Fibroblast of skin of abdomen (primary cell): ENCODE results near the gene PTPRH. TPM values are rescaled to one million over a fixed set of nuclear protein-coding genes. Genes with fewer than 3 reads are reported as not detected.

Experiments
- DNase-seq: peaks from one replicate; pipeline ENCODE4 v3.0.0-alpha.2; 2013
- polyA plus RNA-seq, 2 experiments: library from polyadenylated mRNA; unstranded; fragments of 120-200 nt; gene quantifications; one replicate each; pipeline ENCODE4 v1.2.1, GENCODE V29; 2013; ENCODE audit not compliant: insufficient read length in 2 of 2

Gene PTPRH, protein sequence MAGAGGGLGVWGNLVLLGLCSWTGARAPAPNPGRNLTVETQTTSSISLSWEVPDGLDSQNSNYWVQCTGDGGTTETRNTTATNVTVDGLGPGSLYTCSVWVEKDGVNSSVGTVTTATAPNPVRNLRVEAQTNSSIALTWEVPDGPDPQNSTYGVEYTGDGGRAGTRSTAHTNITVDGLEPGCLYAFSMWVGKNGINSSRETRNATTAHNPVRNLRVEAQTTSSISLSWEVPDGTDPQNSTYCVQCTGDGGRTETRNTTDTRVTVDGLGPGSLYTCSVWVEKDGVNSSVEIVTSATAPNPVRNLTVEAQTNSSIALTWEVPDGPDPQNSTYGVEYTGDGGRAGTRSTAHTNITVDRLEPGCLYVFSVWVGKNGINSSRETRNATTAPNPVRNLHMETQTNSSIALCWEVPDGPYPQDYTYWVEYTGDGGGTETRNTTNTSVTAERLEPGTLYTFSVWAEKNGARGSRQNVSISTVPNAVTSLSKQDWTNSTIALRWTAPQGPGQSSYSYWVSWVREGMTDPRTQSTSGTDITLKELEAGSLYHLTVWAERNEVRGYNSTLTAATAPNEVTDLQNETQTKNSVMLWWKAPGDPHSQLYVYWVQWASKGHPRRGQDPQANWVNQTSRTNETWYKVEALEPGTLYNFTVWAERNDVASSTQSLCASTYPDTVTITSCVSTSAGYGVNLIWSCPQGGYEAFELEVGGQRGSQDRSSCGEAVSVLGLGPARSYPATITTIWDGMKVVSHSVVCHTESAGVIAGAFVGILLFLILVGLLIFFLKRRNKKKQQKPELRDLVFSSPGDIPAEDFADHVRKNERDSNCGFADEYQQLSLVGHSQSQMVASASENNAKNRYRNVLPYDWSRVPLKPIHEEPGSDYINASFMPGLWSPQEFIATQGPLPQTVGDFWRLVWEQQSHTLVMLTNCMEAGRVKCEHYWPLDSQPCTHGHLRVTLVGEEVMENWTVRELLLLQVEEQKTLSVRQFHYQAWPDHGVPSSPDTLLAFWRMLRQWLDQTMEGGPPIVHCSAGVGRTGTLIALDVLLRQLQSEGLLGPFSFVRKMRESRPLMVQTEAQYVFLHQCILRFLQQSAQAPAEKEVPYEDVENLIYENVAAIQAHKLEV
- polyA plus RNA-seq (2013, experiment 1 of 2; ENCODE audit: insufficient read length) = 1.2 TPM
- polyA plus RNA-seq (2013, experiment 2 of 2; ENCODE audit: insufficient read length) = 1.9 TPM

DNA sequence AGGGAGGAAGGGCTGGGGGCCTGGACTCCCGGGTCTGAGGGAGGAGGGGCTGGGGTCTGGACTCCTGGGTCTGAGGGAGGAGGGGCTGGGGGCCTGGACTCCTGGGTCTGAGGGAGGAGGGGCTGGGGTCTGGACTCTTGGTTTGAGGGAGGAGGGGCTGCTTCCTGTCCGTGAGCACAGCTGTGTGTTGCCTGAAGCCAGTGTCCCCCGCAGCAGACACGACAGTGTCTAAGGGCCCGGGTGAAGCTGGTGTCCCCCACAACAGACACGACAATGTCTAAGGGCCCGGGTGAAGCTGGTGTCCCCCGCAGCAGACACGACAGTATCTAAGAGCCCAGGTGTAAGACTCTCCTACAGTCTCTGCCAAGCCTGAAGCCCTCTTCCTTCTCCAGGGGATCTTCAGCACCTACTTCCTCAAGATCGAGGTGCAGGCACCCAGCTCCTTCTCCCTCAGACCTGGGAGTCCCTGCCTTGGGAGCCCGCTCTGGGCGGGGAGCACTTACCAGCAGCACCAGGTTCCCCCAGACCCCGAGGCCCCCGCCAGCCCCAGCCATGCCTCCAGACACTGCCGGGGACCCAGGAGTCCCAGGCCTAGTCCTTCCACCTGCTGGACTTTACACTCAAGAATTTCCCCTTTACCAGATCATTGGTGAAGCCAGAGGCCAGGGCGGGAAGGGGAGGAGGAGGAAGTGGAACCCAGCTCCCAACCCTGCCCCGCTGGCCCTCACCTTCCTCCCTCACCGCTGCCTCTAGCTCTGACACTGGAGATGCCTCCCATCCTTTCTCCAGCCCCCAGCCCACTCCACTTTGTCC is at the start of gene PTPRH:
PTPRH (minus strand) TSS at position 622 of the 813 bp plus-strand sequence; CDS start at position 554, 68 bp downstream.
- DNase-seq = no peak

DNA sequence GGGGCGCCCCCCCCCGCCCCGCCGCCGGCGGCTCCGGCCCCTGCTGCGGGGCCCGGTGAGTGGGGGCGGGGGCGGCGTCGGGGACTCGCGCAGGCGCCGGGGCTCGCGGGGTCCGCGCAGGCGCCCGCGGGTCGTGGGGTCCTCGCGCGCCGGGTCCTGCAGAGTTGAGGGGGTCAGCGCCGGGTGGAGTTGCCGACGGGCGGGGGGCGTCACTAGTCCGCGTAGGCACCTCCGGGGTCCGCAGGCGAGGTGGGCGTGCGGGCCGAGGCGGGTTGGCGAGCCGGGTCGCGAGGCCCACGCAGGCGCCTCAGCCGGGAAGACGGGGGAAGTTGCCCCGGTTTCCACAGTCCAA is 49.2 kb upstream of the PTPRH start:
- no peak for DNase-seq

DNA sequence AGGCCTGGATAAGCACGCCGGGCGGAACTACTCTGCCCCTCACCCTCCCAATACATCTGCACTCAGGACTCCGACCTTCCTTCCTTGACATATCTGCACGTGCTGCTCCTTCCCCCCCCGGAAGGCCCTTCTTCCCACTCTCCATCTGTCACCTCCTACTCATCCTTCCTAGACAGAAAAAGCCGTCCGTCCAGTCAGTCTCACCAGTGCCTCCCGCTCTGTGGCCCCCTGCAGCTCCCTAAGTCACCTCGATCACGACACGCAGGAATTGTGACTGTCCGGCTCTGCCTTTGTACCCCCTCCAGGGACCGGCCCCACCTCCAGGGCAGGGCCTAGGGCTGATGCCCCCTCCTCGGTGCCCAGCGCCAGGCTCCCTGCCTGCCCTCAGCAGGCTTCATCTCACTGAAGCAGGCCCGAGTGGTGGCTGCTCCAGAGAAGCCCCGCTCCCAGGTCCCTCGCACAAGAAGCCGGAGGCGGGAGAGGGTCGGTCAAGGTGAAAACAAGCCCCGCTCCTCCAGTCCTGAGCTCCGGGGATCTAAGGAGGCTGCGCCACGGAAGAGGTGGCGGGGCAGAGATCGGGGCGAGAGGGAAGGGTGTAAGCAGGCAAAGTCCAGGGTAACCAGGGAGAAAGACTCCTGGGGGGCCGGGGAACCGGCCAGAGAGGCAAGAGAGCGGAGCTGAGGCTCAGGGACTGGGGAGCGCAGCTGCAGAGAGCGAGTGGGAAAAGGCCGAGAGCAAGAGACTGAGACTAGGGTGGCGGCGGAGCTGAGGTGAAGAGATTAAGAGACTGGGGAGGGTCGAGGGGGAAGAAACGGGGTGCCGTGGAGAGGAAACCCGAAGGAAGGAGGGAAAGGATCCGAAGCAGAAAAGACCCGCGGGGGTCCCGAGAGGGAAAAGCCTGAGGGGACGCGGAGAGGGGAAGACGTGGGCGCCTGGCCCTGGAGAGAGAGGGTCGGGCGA is 48.4 kb upstream of the PTPRH start:
- DNase-seq = no peak

DNA sequence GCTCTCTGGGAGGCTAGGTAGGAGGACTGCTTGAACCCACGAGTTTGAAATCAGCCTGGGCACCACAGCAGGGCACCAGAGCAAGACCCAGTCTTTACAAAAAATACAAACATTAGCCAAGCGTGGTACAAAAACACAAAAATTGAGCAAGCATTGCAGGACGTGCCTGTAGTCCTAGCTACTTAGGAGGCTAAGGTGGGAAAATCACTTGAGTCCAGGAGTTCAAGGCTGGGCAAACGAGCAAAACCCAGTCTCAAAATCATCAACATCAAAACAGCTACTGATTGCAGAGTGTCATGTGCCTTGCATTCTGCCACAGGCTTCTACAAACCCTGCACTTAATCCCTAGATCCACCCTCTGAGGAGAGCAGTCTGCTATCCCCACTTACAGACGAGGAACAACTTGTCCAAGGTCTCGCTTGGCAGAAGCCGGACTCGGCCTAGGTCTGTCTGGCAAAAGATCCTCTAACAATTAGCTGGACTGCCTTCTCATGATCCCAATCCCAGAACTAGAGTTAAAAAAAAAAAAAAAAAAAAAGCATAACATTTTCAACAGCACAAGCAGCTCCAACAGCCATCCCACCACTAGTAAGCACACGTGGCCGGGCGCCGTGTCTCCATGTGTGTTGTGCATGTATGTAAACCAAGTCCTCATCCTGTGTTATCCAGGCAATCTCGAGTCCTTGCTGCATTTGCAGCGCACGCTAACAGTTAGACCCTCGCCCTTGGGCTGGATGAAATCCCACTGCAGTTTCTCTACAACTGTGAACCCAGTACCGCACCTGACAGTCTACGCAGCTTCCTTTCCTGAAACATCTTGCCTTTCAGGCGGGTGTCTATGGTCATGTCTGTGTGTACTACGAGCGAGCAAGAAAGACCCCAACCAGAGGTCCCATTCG is 47.5 kb upstream of the PTPRH start:
- DNase-seq = no peak

DNA sequence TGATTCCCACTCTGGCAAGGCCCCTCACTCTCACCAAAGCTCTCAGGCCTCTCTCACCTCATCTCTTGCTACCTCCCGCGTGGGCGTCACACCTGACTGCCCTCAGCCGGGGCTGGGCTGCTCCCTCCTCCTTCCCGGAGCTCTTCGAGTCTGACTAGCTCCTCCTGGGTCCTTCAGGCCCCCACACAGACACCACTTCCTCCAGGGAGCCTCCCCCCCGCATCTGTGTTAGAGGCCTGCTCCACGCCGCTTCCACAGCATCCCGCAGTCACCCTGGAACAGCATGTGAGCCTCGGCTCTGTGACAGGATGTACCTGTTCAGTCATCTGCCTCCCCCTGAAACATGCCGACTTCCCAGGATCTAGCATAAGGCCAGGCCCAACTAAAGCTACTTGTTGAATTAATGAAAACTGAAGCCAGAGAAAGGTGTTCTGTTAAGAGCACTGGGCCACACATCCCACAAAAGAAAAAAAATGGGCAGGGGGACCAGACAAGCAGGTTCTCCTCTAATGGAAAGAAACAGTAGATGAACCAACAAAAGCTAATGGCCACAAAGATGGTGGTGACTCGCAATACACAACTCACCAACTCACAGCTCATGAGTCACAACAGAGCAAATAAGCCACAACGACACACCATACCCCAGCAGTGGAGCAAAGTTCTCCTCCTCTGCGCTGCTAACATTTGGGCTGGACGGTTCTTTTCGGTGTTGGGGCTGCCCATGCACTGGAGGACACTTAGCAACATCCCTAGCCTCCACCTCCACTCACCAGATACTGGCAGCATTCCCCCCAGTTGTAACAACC is 46.5 kb upstream of the PTPRH start:
- peak; percentile 20 for DNase-seq

DNA sequence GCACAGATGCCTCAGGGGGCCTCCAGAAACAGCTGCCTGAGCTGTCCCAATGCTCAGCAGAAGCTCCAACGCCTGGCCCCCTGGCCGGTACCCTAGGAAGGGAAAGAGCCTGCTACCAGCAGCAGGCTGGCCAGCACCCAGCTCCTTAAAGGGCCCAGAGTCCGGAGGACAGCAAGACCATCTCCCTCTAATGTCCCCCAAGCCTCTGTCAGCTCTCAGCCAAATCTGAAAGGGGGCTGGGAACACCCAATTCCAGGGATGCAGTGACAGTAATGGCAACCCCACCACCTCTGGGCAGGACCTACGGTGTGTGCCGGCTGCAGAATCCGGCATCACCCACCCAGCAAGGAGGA is 45.3 kb upstream of the PTPRH start:
- no peak for DNase-seq

DNA sequence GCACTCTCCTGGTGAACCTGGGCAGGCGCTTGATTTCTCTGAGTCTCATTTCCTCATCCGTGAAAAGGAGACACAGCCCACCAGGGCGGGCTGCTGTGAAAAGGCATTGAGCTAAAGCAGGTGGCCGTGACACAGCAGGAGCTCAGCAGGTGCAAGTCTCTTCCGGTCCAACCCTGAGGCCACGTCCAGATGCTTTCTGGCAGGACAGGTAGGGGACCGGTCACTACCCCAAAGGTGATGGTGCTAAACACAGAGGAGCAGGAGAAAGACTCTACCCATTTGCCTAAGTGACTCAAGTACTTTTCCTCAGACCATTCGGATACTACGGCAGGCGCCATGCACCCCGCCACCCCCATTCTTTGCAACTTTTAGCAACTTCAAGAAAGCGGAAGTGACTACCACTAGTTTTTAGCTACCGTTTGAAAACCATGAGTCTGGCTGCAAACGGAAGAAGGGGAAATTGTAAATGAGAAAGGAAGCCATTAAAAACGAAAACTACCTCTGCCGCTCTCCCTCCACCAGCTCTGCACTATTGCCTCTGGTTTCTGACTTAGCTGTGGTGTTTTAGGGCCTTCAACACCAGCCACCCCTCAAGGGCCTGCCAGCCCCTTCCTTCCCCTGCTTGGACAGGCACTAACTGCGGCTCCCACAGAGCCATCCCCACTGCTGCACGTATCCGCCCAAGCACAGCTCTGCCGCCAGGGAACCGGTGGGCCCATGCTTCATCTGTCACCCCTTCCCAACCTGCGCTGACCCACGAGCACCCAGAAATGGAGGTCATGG is 44.7 kb upstream of the PTPRH start:
- no peak for DNase-seq

DNA sequence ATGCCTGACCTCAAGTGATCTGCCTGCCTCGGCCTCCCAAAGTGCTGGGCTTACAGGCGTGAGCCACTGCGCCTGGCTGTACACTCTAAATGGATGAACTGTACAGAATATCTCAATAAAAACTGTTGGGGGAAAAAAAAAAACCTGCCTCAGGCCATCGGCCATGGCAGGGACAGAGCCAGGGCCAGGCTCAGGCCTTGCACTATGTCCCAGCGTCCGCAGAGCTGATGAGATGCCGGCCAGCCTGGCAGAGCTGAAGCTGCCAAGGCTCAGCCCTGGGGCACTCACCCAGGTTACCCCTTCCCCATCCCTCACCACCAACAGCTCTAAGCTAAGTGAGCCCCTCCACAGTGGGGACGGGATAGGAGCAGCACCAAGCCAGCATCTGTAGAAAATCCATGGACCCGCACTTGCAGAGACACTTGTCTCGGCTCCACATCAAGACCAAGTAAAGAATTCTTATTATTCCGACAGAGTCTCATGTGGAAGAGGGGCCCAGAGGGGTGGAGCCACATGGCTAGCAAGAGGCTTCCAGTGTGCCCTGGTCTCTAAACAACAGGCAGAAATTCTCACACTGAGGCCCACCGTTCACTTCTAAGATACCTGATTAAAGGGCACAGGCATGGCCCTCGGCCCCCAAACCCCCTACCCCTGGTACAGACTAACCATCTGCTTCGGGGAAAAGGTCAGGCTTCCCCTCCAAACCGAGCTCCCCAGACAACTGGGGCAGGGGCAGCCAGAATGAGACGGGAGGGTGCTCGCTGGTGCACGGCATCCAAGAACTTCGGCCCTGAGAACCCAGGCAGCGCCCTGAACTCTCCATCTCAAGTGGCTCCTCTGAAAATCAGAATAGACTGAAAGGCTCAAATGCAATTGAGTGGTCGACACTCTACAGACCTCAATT is 43.7 kb upstream of the PTPRH start:
- DNase-seq = no peak

DNA sequence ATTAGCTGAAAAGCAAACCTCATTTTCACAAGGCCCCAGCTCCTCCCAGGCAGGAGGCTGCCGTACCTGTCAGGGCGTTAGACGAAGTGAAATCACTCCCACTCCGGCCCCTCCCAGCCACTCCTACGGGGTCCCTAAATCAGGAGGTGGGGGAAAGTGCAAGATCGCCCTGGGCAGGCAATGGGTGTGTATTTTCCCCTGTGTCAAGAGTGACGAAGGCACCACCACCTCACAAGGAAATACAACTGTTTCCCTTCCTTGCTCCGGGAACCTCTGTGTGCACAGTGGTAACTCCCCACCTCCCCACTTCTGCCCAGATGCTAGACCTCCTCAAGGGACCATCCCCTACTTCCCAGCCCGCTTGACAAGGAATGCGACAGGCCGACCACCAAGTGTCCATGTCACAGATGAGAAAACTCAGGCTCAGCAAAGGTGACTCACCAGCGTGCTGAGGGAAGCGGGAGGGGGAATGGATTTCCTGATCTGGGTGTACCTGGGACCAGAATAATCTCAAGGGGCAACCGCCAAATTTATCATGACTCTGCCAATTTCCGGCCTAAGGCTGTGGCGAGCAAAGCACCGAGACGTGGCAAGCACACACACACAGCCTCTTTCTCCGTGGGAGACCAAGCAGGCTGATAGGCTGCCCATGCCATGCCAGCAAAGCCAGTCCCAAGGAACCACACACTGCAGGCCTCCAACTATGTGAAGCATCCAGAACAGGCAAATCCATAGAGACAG is 42.2 kb upstream of the PTPRH start:
- no peak for DNase-seq

DNA sequence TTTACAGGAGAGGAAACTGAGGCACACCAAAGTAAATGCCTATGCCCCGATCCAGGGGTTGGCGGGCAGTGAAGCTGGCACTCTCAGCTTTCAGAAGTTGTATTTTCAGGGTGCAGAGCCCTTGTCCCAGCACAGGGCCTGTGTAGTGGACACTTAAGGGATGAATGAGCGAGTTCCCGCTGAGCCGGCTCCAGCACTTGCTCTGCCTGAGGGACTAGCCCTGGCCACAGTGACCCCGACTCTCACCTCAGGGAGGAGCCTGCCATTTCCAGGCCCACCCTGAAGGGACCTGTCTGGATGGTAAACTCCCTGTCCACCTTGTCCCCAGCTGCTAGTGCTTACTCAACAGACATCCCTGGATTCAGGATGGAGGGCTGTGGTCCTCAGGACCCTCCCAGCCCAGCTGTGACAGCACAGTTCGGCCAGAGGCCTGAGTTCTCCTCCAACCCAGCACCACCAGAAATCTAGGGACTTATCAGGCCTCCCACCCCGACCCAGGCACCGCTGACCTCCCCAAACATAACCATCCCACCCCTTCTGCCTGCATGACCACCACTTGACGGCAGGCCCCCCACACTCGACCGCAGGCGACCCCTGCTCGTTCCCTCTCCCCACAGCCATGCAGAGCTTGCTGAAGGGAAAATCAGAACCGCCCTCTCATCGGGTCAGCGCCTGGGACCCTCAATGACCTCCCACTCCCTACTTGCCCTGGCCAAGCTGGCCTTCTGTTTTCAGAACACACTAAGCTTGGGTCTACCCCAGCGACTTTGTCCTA is 41.1 kb upstream of the PTPRH start:
- no peak for DNase-seq

DNA sequence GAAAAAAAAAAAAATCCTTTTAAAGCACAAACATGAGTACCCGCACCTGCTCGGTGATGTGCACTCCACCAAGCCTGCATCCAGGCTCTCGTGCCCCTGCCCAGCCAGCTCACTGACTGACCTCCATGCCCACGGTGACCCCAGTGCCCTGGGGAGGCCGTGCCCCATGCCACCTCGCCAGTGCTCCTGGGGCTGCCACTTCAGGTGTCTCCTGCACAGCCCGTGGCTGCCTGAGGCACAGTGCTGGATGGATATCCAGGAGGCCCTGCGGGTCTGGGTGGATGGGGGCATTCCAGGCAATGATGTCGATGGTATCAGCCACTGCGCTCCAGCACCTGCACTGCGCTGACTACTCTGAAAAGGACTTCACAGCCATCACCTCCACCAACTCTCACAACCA is 40.5 kb upstream of the PTPRH start:
- no peak for DNase-seq

DNA sequence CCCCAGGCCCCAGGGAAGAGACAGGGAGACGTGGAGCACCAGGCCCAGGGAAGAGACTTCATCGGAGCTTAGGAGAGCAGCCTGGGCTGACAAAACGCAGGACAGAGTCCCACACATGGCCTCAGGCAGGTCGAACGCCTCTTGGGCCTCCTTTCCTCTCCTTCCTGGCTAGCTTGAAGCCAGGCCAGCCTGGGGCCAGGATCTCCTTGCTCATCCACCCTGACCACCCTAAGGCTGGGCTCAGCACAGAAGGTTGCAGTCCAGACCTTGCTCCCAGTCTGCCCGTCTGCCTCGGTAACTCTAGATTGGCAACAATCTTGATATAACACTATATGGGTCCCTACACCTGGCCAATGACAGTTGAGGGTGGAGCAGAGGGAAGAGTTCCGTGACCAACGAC is 39.4 kb upstream of the PTPRH start:
- no peak for DNase-seq

DNA sequence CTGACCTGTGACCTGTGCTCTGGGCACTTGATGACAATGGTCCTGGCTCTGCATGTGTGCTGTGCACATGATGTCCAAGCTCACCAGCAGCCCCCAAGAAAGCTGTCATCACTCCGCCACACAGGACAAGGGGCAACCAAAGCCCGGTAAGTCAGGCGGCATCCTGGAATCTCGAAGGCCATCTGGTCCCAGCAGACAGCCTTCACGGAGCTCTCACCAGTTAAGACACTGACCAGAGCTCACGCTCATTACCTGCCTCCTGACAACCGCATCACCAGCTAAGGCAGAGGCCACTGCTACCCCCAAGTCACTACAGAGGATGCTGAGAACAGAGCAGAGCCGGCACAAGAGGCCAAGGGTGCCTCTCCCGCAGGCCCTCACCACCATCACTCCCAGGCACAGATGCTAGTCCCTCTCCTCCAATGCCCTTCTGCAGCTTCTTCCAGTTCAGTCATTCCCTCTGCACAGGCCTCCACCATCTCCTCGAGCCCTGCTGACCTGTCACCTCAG is 38.9 kb upstream of the PTPRH start:
- DNase-seq = no peak

DNA sequence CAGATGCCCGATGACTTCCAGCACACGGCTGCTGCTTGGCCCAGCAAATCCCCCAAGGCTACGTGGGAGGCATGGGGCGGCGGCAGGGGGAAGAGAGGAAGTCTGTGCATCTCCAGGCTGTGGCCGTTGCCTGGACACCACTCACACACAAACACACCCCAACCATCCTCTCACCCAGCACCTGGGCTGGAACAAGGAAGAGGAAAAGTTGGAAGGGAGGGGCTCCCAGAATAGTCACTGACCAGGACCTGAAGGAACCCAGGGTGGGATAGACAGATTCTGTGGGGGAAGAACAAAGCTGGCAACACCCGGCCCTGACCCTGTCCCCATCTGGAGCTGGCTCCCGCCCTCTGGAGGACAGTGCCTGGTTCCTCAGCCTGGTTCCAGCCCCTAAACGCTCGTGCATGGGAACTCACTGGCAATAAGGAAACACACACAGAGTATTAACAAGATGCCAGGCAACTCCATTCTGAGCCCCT is 38.4 kb upstream of the PTPRH start:
- no peak for DNase-seq
